A673 (cell line): Measurements from ENCODE around the gene YIF1A.

Source experiments
- CTCF ChIP-seq: fragments of 300-800, 200-600 bp; sonication (generic); conservative IDR thresholded peaks from 2 replicates; pipeline ENCODE4 v1.5.1; 2017; ENCODE audit warnings: low read depth, mild to moderate bottlenecking, antibody characterized with exemption, low read length, moderate library complexity, mixed read lengths
- EZH2 ChIP-seq: fragments of 200-600 bp; sonication (generic); IDR thresholded peaks from 2 replicates; pipeline ENCODE4 v1.6.1; 2017; ENCODE audit warnings: borderline replicate concordance, low read depth, mild to moderate bottlenecking, mixed read lengths, antibody characterized with exemption, low read length; ENCODE audit not compliant: poor library complexity, severe bottlenecking

- TF ChIP-seq CTCF (no peak), EZH2 (no peak)
Measured at GRCh38 chr11:66239998-66240780, 48.8 kb downstream of the YIF1A start.
